ENCODE data around the gene SLBP.

- TF ChIP-seq MYC (IDR thresholded peaks at IDR 0.05; ENCODE audit: low read depth, low read length) (no peak), POLR2AphosphoS5 (IDR thresholded peaks at IDR 0.05; ENCODE audit: insufficient read depth, low read depth, low read length) (no peak), CTCF (IDR thresholded peaks at IDR 0.05; ENCODE audit: extremely low read depth in 1 of 2, insufficient read depth in 1 of 2, low read depth in 1 of 2, low read length in 2 of 2) (no peak), EZH2 (IDR thresholded peaks at IDR 0.05; ENCODE audit: borderline replicate concordance, low read depth, low read length, severe bottlenecking) (no peak), POLR2A (IDR thresholded peaks at IDR 0.05; ENCODE audit: low read depth, low read length) (peak; percentile 32), GATA2 (IDR thresholded peaks at IDR 0.05; ENCODE audit: insufficient read depth, insufficient read length, low read depth, low read length) (no peak), JUN (IDR thresholded peaks at IDR 0.05; ENCODE audit: borderline replicate concordance, insufficient read depth, insufficient read length, low read depth) (no peak), MAX (IDR thresholded peaks at IDR 0.05; ENCODE audit: insufficient read depth, insufficient read length) (no peak), FOS (IDR thresholded peaks at IDR 0.05; ENCODE audit: borderline replicate concordance, insufficient read depth, low read length) (no peak)
These were observed 3.1 kb upstream of the SLBP start for GRCh38 chr4:1715002-1715758.

Data from endothelial cell of umbilical vein (primary cell).